GM18519 (cell line): ENCODE data around the gene E2F2.
"Not testable (repeated sequence)": the region's sequence is repeated elsewhere in the genome, so short reads cannot be mapped to it uniquely, and the experiment has no call there.

Experiments used
- ATAC-seq: cut with Tn5 transposase; IDR thresholded peaks from one replicate; pipeline ENCODE4 v1.9.1; 2021; ENCODE audit warnings: mild to moderate bottlenecking, moderate library complexity; ENCODE audit not compliant: unreplicated experiment, low FRiP score

E2F2 gene

GRCh38 chr1:23525558-23526250, 5.3 kb downstream of the E2F2 start:
- ATAC-seq: no peak

GRCh38 chr1:23524716-23525401, 6.2 kb downstream of the E2F2 start:
- no peak for ATAC-seq

- ATAC-seq: no peak
Measured at GRCh38 chr1:23524163-23524562, 6.9 kb downstream of the E2F2 start.

- ATAC-seq: no peak
Measured at GRCh38 chr1:23522244-23522982, 8.6 kb downstream of the E2F2 start.

- no peak for ATAC-seq
Measured at GRCh38 chr1:23521588-23521987, 9.4 kb downstream of the E2F2 start.

- no peak for ATAC-seq
Measured at GRCh38 chr1:23517581-23517980, 13.5 kb downstream of the E2F2 start.

DNA sequence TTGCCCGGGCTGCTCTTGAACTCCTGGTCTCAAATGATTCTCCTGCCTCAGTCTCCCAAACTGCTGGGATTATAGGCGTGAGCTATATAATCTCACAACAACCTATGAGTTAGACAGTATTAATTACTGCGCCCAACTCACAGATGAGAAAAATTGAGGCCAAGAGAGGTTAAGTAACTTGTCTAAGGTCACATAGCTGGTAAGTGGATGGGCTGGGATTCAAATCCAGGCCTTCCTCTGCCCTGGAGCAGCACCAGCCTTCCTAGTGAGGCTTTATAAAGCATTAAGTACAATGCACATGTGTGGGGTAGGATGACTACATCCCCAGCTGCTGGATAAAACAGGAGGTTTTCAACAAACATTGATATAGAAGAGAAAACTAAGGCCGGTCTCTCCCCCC, 15.1 kb downstream of the E2F2 start:
- ATAC-seq: no peak

- ATAC-seq: no peak
Measured at GRCh38 chr1:23514111-23514679, 16.8 kb downstream of the E2F2 start.

DNA sequence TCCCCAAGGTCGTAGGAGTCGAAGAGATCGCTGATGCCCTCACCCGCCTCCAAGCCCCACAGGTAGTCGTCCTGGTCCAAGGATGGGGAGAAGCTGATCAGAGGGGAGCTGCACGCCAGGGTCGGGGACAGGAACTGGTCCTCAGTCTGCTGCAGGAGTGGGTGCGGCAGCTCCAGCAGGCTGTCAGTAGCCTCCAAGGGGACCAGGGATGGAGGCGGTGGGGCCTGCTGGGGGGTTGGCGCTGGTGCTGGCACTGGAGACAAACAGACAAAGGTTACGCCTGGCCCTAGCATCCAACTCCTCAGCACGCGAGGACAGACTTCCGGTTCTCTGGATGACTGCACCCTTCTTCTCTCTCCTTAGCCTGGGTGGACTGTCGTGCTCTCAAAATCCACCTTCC, 21.1 kb downstream of the E2F2 start:
- no peak for ATAC-seq

- ATAC-seq: no peak
Measured at GRCh38 chr1:23506376-23507107, 24.5 kb downstream of the E2F2 start.

GRCh38 chr1:23505851-23506250, 25.2 kb downstream of the E2F2 start:
- ATAC-seq: no peak

DNA sequence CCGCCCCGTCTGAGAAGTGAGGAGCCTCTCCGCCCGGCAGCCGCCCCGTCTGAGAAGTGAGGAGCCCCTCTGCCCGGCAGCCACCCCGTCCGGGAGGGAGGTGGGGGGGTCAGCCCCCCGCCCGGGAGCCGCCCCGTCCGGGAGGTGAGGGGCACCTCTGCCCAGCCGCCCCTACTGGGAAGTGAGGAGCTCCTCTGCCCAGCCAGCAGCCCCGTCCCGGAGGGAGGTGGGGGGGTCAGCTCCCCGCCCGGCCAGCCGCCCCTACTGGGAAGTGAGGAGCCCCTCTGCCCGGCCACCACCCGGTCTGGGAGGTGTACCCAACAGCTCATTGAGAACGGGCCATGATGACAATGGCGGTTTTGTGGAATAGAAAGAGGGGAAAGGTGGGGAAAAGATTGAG, 26.9 kb downstream of the E2F2 start:
- not testable (repeated sequence) for ATAC-seq

DNA sequence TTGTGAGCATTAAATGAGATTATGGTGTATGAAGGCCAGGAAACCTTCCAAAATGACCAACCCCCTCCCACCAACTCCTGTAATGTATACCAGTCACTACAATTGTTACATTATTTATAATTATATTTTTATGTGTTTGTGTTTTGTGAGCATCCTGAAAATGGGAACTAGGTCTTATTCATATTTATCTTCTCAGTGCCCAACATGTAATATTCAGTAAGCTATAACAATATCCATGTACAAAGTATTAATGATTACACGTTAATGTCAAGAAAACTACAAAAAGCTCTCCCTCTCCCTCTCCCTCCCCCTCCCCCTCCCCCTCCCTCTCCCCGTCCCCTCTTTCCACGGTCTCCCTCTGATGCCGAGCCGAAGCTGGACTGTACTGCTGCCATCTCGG, 28.1 kb downstream of the E2F2 start:
- ATAC-seq: no peak

GRCh38 chr1:23500466-23500865, 30.6 kb downstream of the E2F2 start:
- ATAC-seq: no peak

- ATAC-seq: no peak
Measured at GRCh38 chr1:23497777-23498439, 33.1 kb downstream of the E2F2 start.

- no peak for ATAC-seq
Measured at GRCh38 chr1:23496490-23497181, 34.4 kb downstream of the E2F2 start.

DNA sequence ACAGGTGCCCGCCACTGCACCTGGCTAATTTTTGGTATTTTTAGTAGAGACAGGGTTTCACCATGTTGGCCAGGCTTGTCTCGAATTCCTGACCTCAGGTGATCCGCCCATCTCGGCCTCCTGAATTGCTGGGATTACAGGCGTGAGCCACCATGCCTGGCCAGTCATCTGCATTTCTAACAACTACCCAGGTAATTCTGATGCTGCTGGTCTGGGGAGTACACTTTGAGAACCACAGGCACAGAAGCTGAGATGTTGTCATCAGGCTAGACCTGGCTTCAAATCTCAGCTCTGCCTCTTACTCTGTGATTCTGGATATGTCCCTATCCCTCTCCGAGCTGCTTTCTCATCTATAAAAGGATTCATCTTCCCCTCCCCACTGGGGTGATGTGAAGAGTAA, 36.2 kb downstream of the E2F2 start:
- ATAC-seq: not testable (repeated sequence)

DNA sequence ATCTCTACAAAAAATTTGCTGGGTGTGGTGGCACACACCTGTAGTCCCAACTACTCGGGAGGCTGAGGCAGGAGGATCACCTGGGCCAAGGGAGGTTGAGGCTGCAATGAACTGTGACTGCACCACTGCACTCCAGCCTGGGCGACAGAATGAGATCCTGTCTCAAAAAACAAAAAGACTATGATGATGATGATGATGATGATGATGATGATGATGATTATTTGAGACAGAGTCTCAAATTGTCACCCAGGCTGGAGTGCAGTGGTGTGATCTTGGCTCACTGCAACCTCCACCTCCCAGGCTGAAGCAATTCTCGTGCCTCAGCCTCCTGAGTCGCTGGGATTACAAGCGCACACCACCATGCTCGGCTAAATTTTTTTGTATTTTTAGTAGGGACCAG, 38.3 kb downstream of the E2F2 start:
- not testable (repeated sequence) for ATAC-seq

DNA sequence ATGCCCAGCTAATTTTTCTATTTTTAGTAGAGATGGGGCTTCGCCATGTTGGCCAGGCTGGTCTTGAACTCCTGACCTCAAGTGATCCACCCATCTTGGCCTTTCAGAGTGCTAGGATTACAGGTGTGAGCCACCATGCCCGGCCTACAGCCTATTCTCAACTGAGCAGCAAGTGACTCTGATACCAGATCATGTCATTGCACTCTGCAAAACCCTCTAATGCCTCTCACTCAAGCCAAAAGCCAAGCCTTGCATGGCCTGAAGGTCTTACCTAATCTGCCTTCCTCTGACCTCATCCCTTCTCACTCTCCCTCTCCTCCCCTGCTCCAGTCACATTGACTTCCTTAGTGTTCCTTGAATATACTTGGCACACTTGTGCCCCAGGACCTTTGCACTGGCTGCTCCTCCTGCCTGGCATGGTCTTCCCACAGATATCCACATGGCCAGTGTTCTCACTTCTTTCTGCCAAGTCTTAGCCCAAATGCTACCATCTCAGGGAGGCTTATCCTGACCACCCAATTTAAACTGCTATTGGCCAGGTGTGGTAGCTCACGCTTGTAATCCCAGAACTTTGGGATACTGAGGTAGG, 38.8 kb downstream of the E2F2 start:
- ATAC-seq: no peak
